Measurements from ENCODE around the gene SOBP. TPM values are rescaled to one million over a fixed set of nuclear protein-coding genes. Genes with fewer than 3 reads are reported as not detected.

Gene SOBP
- total and polyA plus RNA-seq, 2 donors (not counting 1 experiment from before 2014, with no cell fraction given) = 0.82 to 1.5 TPM

DNA sequence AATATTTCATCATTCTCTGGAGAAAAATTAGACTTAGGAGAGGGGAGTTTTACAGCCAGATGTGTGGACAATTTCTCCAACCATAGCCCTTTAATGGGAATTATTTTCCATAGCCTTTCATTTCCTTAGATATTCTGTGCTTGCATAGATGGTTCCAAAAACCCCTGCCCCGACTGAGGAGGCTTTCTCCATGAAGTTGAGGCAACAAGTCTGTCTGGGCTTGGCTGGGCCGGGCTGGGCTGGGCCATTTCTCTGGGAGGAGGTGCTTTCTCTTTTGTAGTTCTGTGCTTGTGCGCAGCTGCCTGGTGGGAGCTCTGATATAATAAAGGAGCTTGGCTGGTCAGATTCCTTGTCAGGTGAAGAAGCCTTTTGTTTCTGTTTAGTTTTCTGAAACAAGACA lies 71.4 kb downstream of the SOBP start:
- Mint-ChIP-seq H3K27ac (no peak overlapping the region), H3K4me3 (no peak overlapping the region), H3K27me3 (peaks cover 7% of the 10 kb centered on the region), H3K4me1 (no peaks in the 10 kb centered on the region), H3K9me3 (ENCODE audit: insufficient read depth) (no peaks in the 10 kb centered on the region)
- Histone ChIP-seq H3K9me3 (ENCODE audit: control extremely low read depth in 1 of 3, control insufficient read depth in 2 of 3, insufficient read depth in 1 of 3, low read length in 2 of 3) (no peaks in the 10 kb centered on the region), H3K27me3 (replicated peaks in 1 of 4; ENCODE audit: control extremely low read depth in 1 of 4, control insufficient read depth in 3 of 4, insufficient read depth in 4 of 4, low read length in 3 of 4) (no peaks in the 10 kb centered on the region), H3K4me1 (ENCODE audit: control insufficient read depth in 2 of 2, insufficient read depth in 2 of 2, low read length in 2 of 2) (no peaks in the 10 kb centered on the region), H4K20me1 (ENCODE audit: control insufficient read depth, insufficient read depth, low read length, poor library complexity, severe bottlenecking) (no peaks in the 10 kb centered on the region), H3K4me2 (replicated peaks; ENCODE audit: low read depth, low read length, poor library complexity, severe bottlenecking) (no peak overlapping the region), H3K79me2 (ENCODE audit: control insufficient read depth, insufficient read depth, low read length) (no peaks in the 10 kb centered on the region), H3K36me3 (replicated peaks in 1 of 2; ENCODE audit: control extremely low read depth in 1 of 2, control insufficient read depth in 1 of 2, extremely low read depth in 1 of 2, insufficient read depth in 2 of 2, low read length in 1 of 2) (no peaks in the 10 kb centered on the region), H3K4me3 (ENCODE audit: control extremely low read depth in 1 of 5, extremely low read depth in 1 of 5, insufficient read depth in 1 of 5, low read depth in 2 of 5, low read length in 4 of 5) (no peak overlapping the region), H3K27ac (ENCODE audit: low read length in 2 of 2) (no peak overlapping the region), H2AFZ (ENCODE audit: insufficient read depth, low read depth, low read length, poor library complexity, severe bottlenecking) (no peak overlapping the region), H3K9ac (ENCODE audit: low read length) (no peak overlapping the region)
- intact Hi-C loops (cut with micrococcal nuclease) = no loop called here
- 64% methylated on average over 1 of the region's 3 CpGs for WGBS (ENCODE audit: insufficient coverage)
- no peak for TF ChIP-seq EZH2 (IDR thresholded peaks at IDR 0.05; ENCODE audit: borderline replicate concordance, insufficient read depth, low read depth, low read length, poor library complexity, severe bottlenecking)
- no peak for TF ChIP-seq CTCF (IDR thresholded peaks at IDR 0.05)
- CTCF ChIA-PET = no interaction called here
- ATAC-seq (ENCODE audit: low read depth) = no peak
- POLR2A ChIA-PET = no interaction called here
- DNase-seq = no peak

DNA sequence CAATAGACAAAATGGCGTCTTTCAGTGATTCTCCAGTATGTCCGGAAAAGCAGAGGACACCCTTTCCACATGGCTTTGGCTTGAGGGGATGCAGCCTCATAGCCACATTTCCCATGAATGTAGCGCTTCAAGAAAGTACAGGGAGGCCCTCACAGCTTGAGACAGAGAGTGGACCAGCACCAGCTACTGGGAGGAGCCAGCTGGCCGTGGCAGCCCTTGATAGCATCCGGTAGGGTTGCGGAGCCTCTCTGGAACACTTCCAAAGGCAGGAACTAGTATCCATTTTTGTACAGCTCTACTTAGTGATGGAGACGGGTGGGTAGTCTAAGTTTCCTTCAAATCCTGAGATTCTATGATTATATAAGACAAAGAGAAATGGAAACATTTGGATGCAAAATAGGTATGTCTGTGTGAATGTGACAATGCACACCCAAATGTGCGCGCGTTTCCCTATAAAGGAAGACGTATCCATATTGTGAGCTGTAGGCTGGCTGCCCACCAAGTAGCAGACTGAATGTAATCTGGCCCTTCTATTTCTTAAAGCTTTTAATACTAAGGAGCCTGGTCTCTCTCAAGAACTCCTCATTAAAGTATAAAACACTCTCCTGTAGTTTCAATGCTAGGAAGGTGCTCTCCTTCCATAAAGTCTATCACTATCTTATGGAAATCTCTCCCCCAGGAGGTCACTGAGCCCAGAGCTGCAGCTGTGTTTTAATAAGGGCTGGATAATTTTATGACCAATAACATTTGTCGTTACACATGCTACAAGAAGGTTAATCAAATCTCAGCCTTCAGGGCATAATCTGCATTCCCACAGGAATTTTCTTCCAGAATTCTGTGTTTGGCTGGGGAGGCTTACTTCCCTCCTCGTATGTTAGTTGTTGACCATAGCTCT lies 74.0 kb downstream of the SOBP start:
- Histone ChIP-seq H3K36me3 (replicated peaks in 1 of 2; ENCODE audit: control extremely low read depth in 1 of 2, control insufficient read depth in 1 of 2, extremely low read depth in 1 of 2, insufficient read depth in 2 of 2, low read length in 1 of 2) (no peaks in the 10 kb centered on the region), H3K9ac (ENCODE audit: low read length) (no peak overlapping the region), H4K20me1 (ENCODE audit: control insufficient read depth, insufficient read depth, low read length, poor library complexity, severe bottlenecking) (no peaks in the 10 kb centered on the region), H3K4me2 (replicated peaks; ENCODE audit: low read depth, low read length, poor library complexity, severe bottlenecking) (no peak overlapping the region), H3K4me3 (ENCODE audit: control extremely low read depth in 1 of 5, extremely low read depth in 1 of 5, insufficient read depth in 1 of 5, low read depth in 2 of 5, low read length in 4 of 5) (no peak overlapping the region), H3K9me3 (ENCODE audit: control extremely low read depth in 1 of 3, control insufficient read depth in 2 of 3, insufficient read depth in 1 of 3, low read length in 2 of 3) (no peaks in the 10 kb centered on the region), H3K27ac (ENCODE audit: low read length in 2 of 2) (no peak overlapping the region), H3K79me2 (ENCODE audit: control insufficient read depth, insufficient read depth, low read length) (no peaks in the 10 kb centered on the region), H3K4me1 (ENCODE audit: control insufficient read depth in 2 of 2, insufficient read depth in 2 of 2, low read length in 2 of 2) (no peaks in the 10 kb centered on the region), H3K27me3 (replicated peaks in 1 of 4; ENCODE audit: control extremely low read depth in 1 of 4, control insufficient read depth in 3 of 4, insufficient read depth in 4 of 4, low read length in 3 of 4) (peaks cover 0 to 3% (median 0%) of the 10 kb centered on the region in 4 experiments), H2AFZ (ENCODE audit: insufficient read depth, low read depth, low read length, poor library complexity, severe bottlenecking) (no peak overlapping the region)
- ATAC-seq (ENCODE audit: low read depth) (no peak), DNase-seq (no peak)
- intact Hi-C loops (cut with micrococcal nuclease) = no loop called here
- Mint-ChIP-seq H3K27ac (no peak overlapping the region), H3K4me1 (no peaks in the 10 kb centered on the region), H3K27me3 (peaks cover 17% of the 10 kb centered on the region), H3K4me3 (no peak overlapping the region), H3K9me3 (ENCODE audit: insufficient read depth) (no peaks in the 10 kb centered on the region)
- 90% methylated on average over 6 of the region's 13 CpGs for WGBS (ENCODE audit: insufficient coverage)
- TF ChIP-seq EZH2 (IDR thresholded peaks at IDR 0.05; ENCODE audit: borderline replicate concordance, insufficient read depth, low read depth, low read length, poor library complexity, severe bottlenecking) = no peak
- TF ChIP-seq CTCF (IDR thresholded peaks at IDR 0.05) = no peak
- CTCF ChIA-PET = no interaction called here
- POLR2A ChIA-PET = no interaction called here
